KMS-11 (cell line): Measurements from ENCODE around the gene TAS1R2.

Source experiments
- H2AFZ ChIP-seq: fragments of 200-600 bp; sonication (generic); 2 replicates; pipeline ENCODE4 v1.6.1; 2016; ENCODE audit warnings: antibody characterized with exemption, mixed run types, low read depth
- H3K27ac ChIP-seq: fragments of 200-600 bp; sonication (generic); 2 replicates; pipeline ENCODE4 v1.6.1; 2016; ENCODE audit warnings: mild to moderate bottlenecking, mixed run types
- H3K27me3 ChIP-seq: fragments of 200-600 bp; sonication (generic); 2 replicates; pipeline ENCODE4 v1.6.1; 2017; ENCODE audit warnings: mild to moderate bottlenecking, low read depth, mixed run types, moderate library complexity; ENCODE audit not compliant: insufficient read depth
- H3K36me3 ChIP-seq: fragments of 200-600 bp; sonication (generic); 2 replicates; pipeline ENCODE4 v1.6.1; 2017; ENCODE audit warnings: mild to moderate bottlenecking, mixed run types; ENCODE audit not compliant: insufficient read depth
- H3K4me1 ChIP-seq: fragments of 200-600 bp; sonication (generic); 2 replicates; pipeline ENCODE4 v1.6.1; 2016; ENCODE audit warnings: mild to moderate bottlenecking, low read depth, mixed run types; ENCODE audit not compliant: poor library complexity, severe bottlenecking
- H3K4me2 ChIP-seq: fragments of 200-600 bp; sonication (generic); 2 replicates; pipeline ENCODE4 v1.7.0; 2016; ENCODE audit warnings: mild to moderate bottlenecking, mixed run types
- H3K4me3 ChIP-seq: fragments of 200-600 bp; sonication (generic); IDR thresholded peaks from 2 replicates; pipeline ENCODE4 v1.6.1; 2017; ENCODE audit warnings: low read depth, low read length, mixed read lengths; ENCODE audit not compliant: insufficient read depth
- H3K79me2 ChIP-seq: fragments of 200-600 bp; sonication (generic); 2 replicates; pipeline ENCODE4 v1.6.1; 2016; ENCODE audit warnings: low read depth, mixed run types; ENCODE audit not compliant: insufficient read depth
- H3K9ac ChIP-seq: fragments of 200-600 bp; sonication (generic); 2 replicates; pipeline ENCODE4 v1.6.1; 2016; ENCODE audit warnings: mild to moderate bottlenecking, mixed run types
- H4K20me1 ChIP-seq: fragments of 200-600 bp; sonication (generic); 2 replicates; pipeline ENCODE4 v1.6.1; 2016; ENCODE audit warnings: mild to moderate bottlenecking, mixed run types; ENCODE audit not compliant: insufficient read depth
- CTCF ChIP-seq: fragments of 200-600 bp; sonication (generic); conservative IDR thresholded peaks from 2 replicates; pipeline ENCODE4 v1.6.1; 2017; ENCODE audit warnings: low read depth, mild to moderate bottlenecking, antibody characterized with exemption, low read length, moderate library complexity, mixed read lengths

TAS1R2 gene

DNA sequence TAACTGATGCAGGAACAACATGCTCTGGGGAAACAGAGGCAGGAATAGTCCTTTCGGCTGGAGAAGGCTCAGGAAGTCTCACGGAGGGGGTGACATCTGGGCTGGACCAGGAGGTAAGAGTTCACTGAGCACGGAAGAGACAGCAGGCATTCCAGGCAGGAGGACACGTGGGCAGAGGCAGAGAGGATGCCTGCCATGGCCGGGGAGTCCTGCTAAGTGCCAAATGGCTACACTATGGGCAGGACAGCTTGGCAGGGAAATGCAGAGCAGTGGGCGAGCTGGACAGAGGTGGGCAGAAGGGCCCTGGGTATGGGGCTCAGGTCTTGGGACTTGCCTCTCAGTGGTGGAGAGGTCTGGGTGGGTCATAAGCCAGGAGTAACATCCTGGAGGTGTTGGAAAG lies 25.3 kb upstream of the TAS1R2 start:
- no peak for TF ChIP-seq CTCF
- H3K4me3 ChIP-seq: no peak overlapping the region
- H3K27me3 ChIP-seq: peaks cover 6% of the 10 kb centered on the region; the same call in 1 of the 2 replicates
- H3K27ac ChIP-seq: no peak overlapping the region
- H4K20me1 ChIP-seq: no peaks in the 10 kb centered on the region
- no peaks in the 10 kb centered on the region for H3K79me2 ChIP-seq
- H3K4me1 ChIP-seq: no peaks in the 10 kb centered on the region
- no peaks in the 10 kb centered on the region for H3K36me3 ChIP-seq
- no peak overlapping the region for H3K9ac ChIP-seq
- H3K4me2 ChIP-seq: no peak overlapping the region
- H2AFZ ChIP-seq: no peak overlapping the region

GRCh38 chr1:18884419-18884717 lies 24.9 kb upstream of the TAS1R2 start:
- H3K9ac ChIP-seq: no peak overlapping the region
- no peaks in the 10 kb centered on the region for H3K4me1 ChIP-seq
- no peaks in the 10 kb centered on the region for H3K36me3 ChIP-seq
- TF ChIP-seq CTCF: peak; percentile 46; the same call in 1 of the 2 replicates
- H3K79me2 ChIP-seq: no peaks in the 10 kb centered on the region
- no peak overlapping the region for H3K4me3 ChIP-seq
- H4K20me1 ChIP-seq: no peaks in the 10 kb centered on the region
- H3K27me3 ChIP-seq: peaks cover 6% of the 10 kb centered on the region; the same call in 1 of the 2 replicates
- no peak overlapping the region for H3K27ac ChIP-seq
- no peak overlapping the region for H3K4me2 ChIP-seq
- no peak overlapping the region for H2AFZ ChIP-seq

- Histone ChIP-seq H3K27me3 (peaks cover 10% of the 10 kb centered on the region; the same call in 1 of the 2 replicates), H3K4me2 (no peak overlapping the region), H2AFZ (no peak overlapping the region), H3K9ac (no peak overlapping the region), H4K20me1 (no peaks in the 10 kb centered on the region), H3K4me3 (no peak overlapping the region), H3K79me2 (no peaks in the 10 kb centered on the region), H3K4me1 (no peaks in the 10 kb centered on the region), H3K27ac (no peak overlapping the region), H3K36me3 (no peaks in the 10 kb centered on the region)
- TF ChIP-seq CTCF: peak; percentile 84
Observed at GRCh38 chr1:18883636-18884418, 24.4 kb upstream of the TAS1R2 start.

- Histone ChIP-seq H3K36me3 (no peaks in the 10 kb centered on the region), H4K20me1 (no peaks in the 10 kb centered on the region), H3K27me3 (peaks cover 11% of the 10 kb centered on the region; the same call in 1 of the 2 replicates), H3K4me3 (no peak overlapping the region), H2AFZ (no peak overlapping the region), H3K9ac (no peak overlapping the region), H3K79me2 (no peaks in the 10 kb centered on the region), H3K4me2 (no peak overlapping the region), H3K4me1 (no peaks in the 10 kb centered on the region), H3K27ac (no peak overlapping the region)
- TF ChIP-seq CTCF: no peak
Observed at GRCh38 chr1:18883079-18883478, 23.6 kb upstream of the TAS1R2 start.
